Measurements from ENCODE around the gene NBEAL1.

DNA sequence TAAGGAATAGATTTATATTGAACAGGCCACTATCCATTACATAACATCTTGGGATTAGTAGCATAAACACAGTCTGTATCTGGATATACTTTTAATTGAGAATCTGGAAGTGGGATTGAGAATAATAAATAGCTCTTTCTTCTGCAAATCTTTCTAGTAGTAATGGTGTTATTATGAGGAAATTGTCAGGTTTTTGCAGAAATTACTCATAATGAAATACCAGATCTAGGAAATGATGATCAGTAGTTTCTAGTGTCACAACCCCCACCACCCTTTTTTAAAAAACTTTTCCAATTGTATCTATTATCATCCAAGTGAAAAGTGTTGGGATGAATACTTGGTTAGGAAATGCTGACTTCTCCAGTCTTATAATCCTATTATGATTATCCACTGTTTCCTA is 18.7 kb downstream of the NBEAL1 start:
- TF ChIP-seq, protein P1, sequence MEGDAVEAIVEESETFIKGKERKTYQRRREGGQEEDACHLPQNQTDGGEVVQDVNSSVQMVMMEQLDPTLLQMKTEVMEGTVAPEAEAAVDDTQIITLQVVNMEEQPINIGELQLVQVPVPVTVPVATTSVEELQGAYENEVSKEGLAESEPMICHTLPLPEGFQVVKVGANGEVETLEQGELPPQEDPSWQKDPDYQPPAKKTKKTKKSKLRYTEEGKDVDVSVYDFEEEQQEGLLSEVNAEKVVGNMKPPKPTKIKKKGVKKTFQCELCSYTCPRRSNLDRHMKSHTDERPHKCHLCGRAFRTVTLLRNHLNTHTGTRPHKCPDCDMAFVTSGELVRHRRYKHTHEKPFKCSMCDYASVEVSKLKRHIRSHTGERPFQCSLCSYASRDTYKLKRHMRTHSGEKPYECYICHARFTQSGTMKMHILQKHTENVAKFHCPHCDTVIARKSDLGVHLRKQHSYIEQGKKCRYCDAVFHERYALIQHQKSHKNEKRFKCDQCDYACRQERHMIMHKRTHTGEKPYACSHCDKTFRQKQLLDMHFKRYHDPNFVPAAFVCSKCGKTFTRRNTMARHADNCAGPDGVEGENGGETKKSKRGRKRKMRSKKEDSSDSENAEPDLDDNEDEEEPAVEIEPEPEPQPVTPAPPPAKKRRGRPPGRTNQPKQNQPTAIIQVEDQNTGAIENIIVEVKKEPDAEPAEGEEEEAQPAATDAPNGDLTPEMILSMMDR (IDR thresholded peaks at IDR 0.05) = no peak
- no peak for TF ChIP-seq EP300 (IDR thresholded peaks at IDR 0.05)

Measured in tibial nerve (tissue), 4 donors.